PFSK-1 (cell line): Measurements from ENCODE around the gene MSL2.

ENCODE experiments used
- FOXP2 ChIP-seq: optimal IDR thresholded peaks from 2 replicates; pipeline ENCODE3; 2011; ENCODE audit warnings: borderline replicate concordance, control low read depth, inconsistent platforms; ENCODE audit not compliant: insufficient read depth; ENCODE audit errors: extremely low read length, extremely low read depth
- POLR2AphosphoS5 ChIP-seq: IDR thresholded peaks from 2 replicates; pipeline ENCODE4 v1.6.1; 2012; ENCODE audit warnings: low read depth, mild to moderate bottlenecking, control low read depth, low read length, moderate library complexity
- SIN3A ChIP-seq: IDR thresholded peaks from 2 replicates; pipeline ENCODE4 v1.6.1; 2012; ENCODE audit warnings: mild to moderate bottlenecking, low read length, moderate library complexity, borderline replicate concordance; ENCODE audit not compliant: insufficient read depth
- TAF1 ChIP-seq: IDR thresholded peaks from 2 replicates; pipeline ENCODE4 v1.6.1; 2012; ENCODE audit warnings: low read length, control low read depth, borderline replicate concordance; ENCODE audit not compliant: insufficient read depth
- TF ChIP-seq, protein P1 (sequence below), 2 experiments: IDR thresholded peaks; 2 replicates each; pipeline versions ENCODE4 v1.6.1 to v1.8.0; 2011 to 2012; ENCODE audit warnings: low read depth in 2 of 2, low read length in 2 of 2, control low read depth in 1 of 2, inconsistent platforms in 1 of 2, mild to moderate bottlenecking in 1 of 2, moderate library complexity in 1 of 2; ENCODE audit not compliant: insufficient read depth in 1 of 2

MSL2 gene

GRCh38 chr3:136114421-136114820 is 81.7 kb downstream of the MSL2 start:
- no peak for TF ChIP-seq POLR2AphosphoS5

DNA sequence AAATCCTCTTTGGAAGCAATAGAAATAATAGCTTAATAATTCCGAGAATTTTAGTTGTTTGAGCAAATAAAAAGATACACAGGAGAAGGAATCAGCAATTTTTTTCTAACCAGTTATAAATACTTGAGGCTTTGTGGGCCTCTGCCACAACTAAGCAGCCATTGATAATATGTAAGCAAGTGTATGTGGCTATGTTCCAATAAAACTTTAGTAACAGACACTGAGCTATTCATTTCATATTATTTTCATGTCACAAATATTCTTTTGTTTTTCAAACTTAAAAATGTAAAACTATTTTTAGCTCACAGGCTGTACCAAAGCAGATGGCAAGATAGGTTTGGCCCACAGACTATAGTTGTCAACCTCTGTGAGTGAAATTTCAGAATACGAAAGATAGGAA is 85.7 kb downstream of the MSL2 start:
- TF ChIP-seq TAF1 (no peak), SIN3A (no peak)

DNA sequence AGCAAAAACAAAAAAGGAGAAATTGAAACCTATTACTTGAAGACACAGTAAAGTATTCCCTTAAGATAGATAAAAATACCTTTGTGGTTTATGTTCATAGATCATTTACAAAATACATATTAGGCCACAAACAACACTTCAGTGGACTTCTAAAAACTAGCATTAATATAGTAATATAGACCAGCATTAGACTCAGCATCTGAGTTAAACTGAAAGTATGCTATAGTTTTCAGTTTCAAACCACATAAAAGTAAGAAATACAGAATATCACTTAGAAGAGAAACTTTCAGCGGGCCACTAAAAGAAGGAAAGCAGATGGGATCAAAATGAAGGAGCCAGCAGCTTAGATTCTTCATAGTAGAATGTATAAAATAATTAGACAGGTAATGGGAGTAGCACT is 86.6 kb downstream of the MSL2 start:
- TF ChIP-seq FOXP2 (no peak), POLR2AphosphoS5 (no peak), TAF1 (no peak), SIN3A (no peak)
- TF ChIP-seq, protein P1, sequence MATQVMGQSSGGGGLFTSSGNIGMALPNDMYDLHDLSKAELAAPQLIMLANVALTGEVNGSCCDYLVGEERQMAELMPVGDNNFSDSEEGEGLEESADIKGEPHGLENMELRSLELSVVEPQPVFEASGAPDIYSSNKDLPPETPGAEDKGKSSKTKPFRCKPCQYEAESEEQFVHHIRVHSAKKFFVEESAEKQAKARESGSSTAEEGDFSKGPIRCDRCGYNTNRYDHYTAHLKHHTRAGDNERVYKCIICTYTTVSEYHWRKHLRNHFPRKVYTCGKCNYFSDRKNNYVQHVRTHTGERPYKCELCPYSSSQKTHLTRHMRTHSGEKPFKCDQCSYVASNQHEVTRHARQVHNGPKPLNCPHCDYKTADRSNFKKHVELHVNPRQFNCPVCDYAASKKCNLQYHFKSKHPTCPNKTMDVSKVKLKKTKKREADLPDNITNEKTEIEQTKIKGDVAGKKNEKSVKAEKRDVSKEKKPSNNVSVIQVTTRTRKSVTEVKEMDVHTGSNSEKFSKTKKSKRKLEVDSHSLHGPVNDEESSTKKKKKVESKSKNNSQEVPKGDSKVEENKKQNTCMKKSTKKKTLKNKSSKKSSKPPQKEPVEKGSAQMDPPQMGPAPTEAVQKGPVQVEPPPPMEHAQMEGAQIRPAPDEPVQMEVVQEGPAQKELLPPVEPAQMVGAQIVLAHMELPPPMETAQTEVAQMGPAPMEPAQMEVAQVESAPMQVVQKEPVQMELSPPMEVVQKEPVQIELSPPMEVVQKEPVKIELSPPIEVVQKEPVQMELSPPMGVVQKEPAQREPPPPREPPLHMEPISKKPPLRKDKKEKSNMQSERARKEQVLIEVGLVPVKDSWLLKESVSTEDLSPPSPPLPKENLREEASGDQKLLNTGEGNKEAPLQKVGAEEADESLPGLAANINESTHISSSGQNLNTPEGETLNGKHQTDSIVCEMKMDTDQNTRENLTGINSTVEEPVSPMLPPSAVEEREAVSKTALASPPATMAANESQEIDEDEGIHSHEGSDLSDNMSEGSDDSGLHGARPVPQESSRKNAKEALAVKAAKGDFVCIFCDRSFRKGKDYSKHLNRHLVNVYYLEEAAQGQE (IDR thresholded peaks at IDR 0.05; ENCODE audit: insufficient read depth in 1 of 2, low read depth in 2 of 2, low read length in 2 of 2) = no peak

- no peak for TF ChIP-seq FOXP2
- TF ChIP-seq, protein P1 (IDR thresholded peaks at IDR 0.05; ENCODE audit: insufficient read depth in 1 of 2, low read depth in 2 of 2, low read length in 2 of 2) = no peak
- no peak for TF ChIP-seq TAF1
- TF ChIP-seq POLR2AphosphoS5 = no peak
- TF ChIP-seq SIN3A = no peak
Measured at GRCh38 chr3:136106101-136106500, 90.0 kb downstream of the MSL2 start.

- TF ChIP-seq TAF1 (no peak), SIN3A (no peak), POLR2AphosphoS5 (no peak), FOXP2 (no peak)
- TF ChIP-seq, protein P1 (IDR thresholded peaks at IDR 0.05; ENCODE audit: insufficient read depth in 1 of 2, low read depth in 2 of 2, low read length in 2 of 2) = no peak
Measured at GRCh38 chr3:136105044-136105443, 91.1 kb downstream of the MSL2 start.
